Esophagus squamous epithelium (tissue), 5 donors: Measurements from ENCODE around the gene PLAC1. TPM values are rescaled to one million over a fixed set of nuclear protein-coding genes. Genes with fewer than 3 reads are reported as not detected.

ENCODE experiments used
- DNase-seq: peaks from one replicate; lab custom pipeline; 2025; lab: John Stamatoyannopoulos, UW
- H3K27ac ChIP-seq, 4 donors: fragments of 200-600 bp; sonication (generic); one replicate each; pipeline ENCODE4 v1.5.1; 2016 to 2019; ENCODE audit warnings: mild to moderate bottlenecking in 1 of 4
- H3K27me3 ChIP-seq, 4 donors: fragments of 200-600 bp; sonication (generic); 1 replicate in 3 of 4; 2 replicates in 1 of 4; pipeline versions ENCODE4 v1.5.1 to v1.6.0; 2017 to 2021; ENCODE audit warnings: antibody characterized with exemption in 1 of 4
- H3K36me3 ChIP-seq, 3 donors: fragments of 200-600 bp; sonication (generic); one replicate each; pipeline ENCODE4 v1.5.1; 2016 to 2019
- H3K4me1 ChIP-seq, 3 donors: fragments of 200-600 bp; sonication (generic); one replicate each; pipeline ENCODE4 v1.5.1; 2017 to 2019
- H3K4me3 ChIP-seq, 4 donors: fragments of 200-600 bp; sonication (generic); 1 replicate in 3 of 4; 2 replicates in 1 of 4; pipeline ENCODE4 v1.5.1; 2016 to 2019; ENCODE audit warnings: mild to moderate bottlenecking in 2 of 4, moderate library complexity in 1 of 4
- H3K9me3 ChIP-seq, 3 donors: fragments of 200-600 bp; sonication (generic); one replicate each; pipeline ENCODE4 v1.5.1; 2016 to 2019
- POLR2A ChIP-seq, 4 donors: fragments of 450-650 bp; IDR thresholded peaks; one replicate each; pipeline ENCODE4 v1.6.1; 2017; ENCODE audit warnings: antibody characterized with exemption in 4 of 4, mild to moderate bottlenecking in 4 of 4, moderate library complexity in 3 of 4
- WGBS, 2 donors: methylation state at CpG; one replicate each; pipeline ENCODE4 v1.1.5; 2018; 5-methylcytosine and 5-hydroxymethylcytosine counted together
- intact Hi-C: fragments of 100-400 bp; cut with DNase I; formaldehyde crosslinking; loops from one replicate; pipeline ENCODE4 v1.15.0; 2022
- total RNA-seq, 4 donors: library from RNA; depleted of rRNA; stranded (reverse); fragments of >200 nt; gene quantifications; one replicate each; pipeline ENCODE4 v1.1.0, GENCODE V29; 2016
- TF ChIP-seq, protein P1 (sequence below), 6 experiments: fragments of 450-650 bp in 4 of 6; fragments of 200-600 bp in 2 of 6; sonication (generic) in 2 of 6; IDR thresholded peaks; one replicate each; pipeline ENCODE4 v1.5.1; 2016 to 2019; ENCODE audit warnings: antibody characterized with exemption in 6 of 6, mild to moderate bottlenecking in 4 of 6, moderate library complexity in 4 of 6
- donor health status: DM: yes; HTN: yes; CAD: no.

Gene PLAC1
- total RNA-seq, 4 donors from 2014 or later = 0.38 TPM; not detected in 3

DNA sequence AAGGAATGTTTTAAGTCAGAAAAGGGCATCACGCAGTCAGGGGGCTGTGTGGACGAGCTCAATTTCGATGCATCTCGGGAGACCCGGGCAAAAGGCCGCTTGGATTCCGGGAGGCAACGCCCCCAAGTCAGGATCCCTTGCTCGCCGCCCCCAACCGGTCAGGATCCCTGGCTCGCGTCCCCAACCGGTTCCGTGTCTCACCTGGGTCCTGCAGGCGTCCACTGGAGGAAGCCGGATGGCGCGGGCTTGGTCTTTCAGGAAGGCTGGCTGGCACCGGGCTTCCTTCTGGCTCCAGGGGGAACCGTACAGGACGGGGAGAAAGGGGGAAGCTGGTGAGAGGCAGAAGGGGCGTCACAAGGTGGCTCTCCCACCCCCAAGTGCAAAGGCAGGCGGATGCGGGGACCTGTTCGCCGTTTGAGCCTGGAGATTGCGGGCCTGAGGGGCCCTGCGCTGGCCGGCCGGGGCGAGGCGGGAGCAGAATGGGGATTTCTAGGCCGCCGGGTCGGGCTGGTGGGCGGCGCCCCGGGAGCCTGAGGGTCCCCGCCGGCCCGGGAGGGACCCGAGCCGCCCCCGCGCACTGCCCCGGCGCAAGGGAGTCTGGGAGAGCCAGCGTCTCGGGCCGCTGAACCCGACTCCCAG is 113.6 kb downstream of the PLAC1 start:
- Histone ChIP-seq H3K27ac (no peak overlapping the region), H3K9me3 (no peaks in the 10 kb centered on the region), H3K36me3 (no peaks in the 10 kb centered on the region), H3K4me3 (peak overlapping the region in 1 of 4 donors; percentile 46), H3K4me1 (peaks cover 0 to 23% (median 0%) of the 10 kb centered on the region in 3 donors), H3K27me3 (peaks cover 0 to 69% (median 27%) of the 10 kb centered on the region in 4 donors)
- 19 to 60% methylated on average over 2 to 27 of the region's 52 CpGs for WGBS, 2 donors
- DNase-seq = no peak
- no peak for TF ChIP-seq POLR2A (IDR thresholded peaks at IDR 0.05)
- TF ChIP-seq, protein P1, sequence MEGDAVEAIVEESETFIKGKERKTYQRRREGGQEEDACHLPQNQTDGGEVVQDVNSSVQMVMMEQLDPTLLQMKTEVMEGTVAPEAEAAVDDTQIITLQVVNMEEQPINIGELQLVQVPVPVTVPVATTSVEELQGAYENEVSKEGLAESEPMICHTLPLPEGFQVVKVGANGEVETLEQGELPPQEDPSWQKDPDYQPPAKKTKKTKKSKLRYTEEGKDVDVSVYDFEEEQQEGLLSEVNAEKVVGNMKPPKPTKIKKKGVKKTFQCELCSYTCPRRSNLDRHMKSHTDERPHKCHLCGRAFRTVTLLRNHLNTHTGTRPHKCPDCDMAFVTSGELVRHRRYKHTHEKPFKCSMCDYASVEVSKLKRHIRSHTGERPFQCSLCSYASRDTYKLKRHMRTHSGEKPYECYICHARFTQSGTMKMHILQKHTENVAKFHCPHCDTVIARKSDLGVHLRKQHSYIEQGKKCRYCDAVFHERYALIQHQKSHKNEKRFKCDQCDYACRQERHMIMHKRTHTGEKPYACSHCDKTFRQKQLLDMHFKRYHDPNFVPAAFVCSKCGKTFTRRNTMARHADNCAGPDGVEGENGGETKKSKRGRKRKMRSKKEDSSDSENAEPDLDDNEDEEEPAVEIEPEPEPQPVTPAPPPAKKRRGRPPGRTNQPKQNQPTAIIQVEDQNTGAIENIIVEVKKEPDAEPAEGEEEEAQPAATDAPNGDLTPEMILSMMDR (IDR thresholded peaks at IDR 0.05) = no peak
- intact Hi-C loops = no loop called here

DNA sequence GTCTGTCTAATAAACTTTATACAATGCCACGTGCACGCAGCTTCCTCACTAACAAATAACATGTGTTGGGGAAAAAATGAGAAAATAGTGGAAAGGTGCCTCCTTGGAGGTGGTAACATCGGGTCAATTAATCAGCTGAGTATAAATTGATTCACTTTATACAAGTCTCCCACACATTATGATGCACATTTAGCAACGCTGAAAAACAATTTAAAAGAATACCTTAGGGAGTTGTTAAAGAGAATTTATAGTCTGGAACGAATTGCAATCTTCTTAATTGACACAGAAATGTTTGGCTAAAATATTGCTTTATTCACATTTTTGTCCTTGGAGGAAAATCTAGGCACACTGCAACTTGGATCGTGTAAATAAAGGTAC is 114.1 kb downstream of the PLAC1 start:
- Histone ChIP-seq H3K27ac (no peak overlapping the region), H3K9me3 (no peaks in the 10 kb centered on the region), H3K36me3 (no peaks in the 10 kb centered on the region), H3K27me3 (peaks cover 0 to 64% (median 27%) of the 10 kb centered on the region in 4 donors), H3K4me1 (peaks cover 0 to 18% (median 0%) of the 10 kb centered on the region in 3 donors), H3K4me3 (no peak overlapping the region)
- TF ChIP-seq, protein P1 (IDR thresholded peaks at IDR 0.05) = no peak
- TF ChIP-seq POLR2A (IDR thresholded peaks at IDR 0.05) = no peak
- intact Hi-C loops = no loop called here
- 50 to 60% methylated on average over 6 of the region's 6 CpGs for WGBS, 2 donors
- no peak for DNase-seq

DNA sequence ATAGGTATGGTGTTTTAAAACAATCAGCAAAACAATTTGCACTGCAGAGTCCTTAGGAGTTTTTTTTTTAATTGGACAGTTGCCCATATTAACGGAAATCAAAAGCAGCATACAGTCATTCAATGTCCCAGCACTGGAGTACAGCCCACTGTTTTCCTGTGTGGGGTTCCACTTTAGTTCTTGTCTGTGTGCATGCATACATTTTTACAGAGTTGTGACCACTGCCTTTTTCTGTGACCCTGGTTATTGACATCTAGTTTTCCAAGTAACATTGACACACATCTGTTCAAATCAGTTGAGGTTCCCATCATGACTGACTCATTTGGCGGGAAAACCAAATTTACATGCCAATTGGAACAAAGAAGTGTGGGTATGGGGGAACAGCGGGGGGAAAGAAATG is 115.0 kb downstream of the PLAC1 start:
- H3K36me3 ChIP-seq = no peaks in the 10 kb centered on the region
- peaks cover 0 to 55% (median 20%) of the 10 kb centered on the region in 4 donors for H3K27me3 ChIP-seq
- no peak for TF ChIP-seq POLR2A (IDR thresholded peaks at IDR 0.05)
- TF ChIP-seq, protein P1 (IDR thresholded peaks at IDR 0.05) = no peak
- DNase-seq = no peak
- no peaks in the 10 kb centered on the region for H3K9me3 ChIP-seq
- no peak overlapping the region for H3K4me3 ChIP-seq
- 38 to 54% methylated on average over 3 of the region's 3 CpGs for WGBS, 2 donors
- H3K4me1 ChIP-seq = peaks cover 0 to 9% (median 0%) of the 10 kb centered on the region in 3 donors
- H3K27ac ChIP-seq = no peak overlapping the region
- intact Hi-C loops = no loop called here

DNA sequence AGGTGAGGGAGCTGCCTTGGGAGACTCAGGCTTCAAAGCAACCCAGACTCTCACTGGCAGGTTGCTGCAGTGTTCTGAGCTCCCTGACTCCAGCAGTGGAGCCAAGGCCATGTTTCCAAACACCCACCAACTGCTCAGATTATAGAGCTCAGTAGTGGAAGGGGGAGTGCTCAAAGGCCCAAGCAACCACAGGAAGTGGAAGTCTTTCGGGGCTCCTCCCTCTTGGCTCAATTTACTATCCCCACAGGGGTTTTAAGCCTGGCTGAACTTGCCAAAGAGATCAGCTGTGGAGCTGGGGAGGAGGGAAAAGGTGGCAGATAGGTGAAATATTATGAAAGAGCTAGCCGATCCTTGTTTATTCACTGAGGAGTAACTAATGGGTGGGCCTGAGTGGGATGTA is 115.8 kb downstream of the PLAC1 start:
- Histone ChIP-seq H3K27ac (no peak overlapping the region), H3K9me3 (no peaks in the 10 kb centered on the region), H3K4me3 (no peak overlapping the region), H3K4me1 (peaks cover 0 to 7% (median 0%) of the 10 kb centered on the region in 3 donors), H3K27me3 (peaks cover 0 to 47% (median 16%) of the 10 kb centered on the region in 4 donors), H3K36me3 (no peaks in the 10 kb centered on the region)
- DNase-seq = no peak
- intact Hi-C loops = no loop called here
- WGBS, 2 donors = 7 to 45% methylated on average over 1 to 2 of the region's 2 CpGs
- no peak for TF ChIP-seq POLR2A (IDR thresholded peaks at IDR 0.05)
- TF ChIP-seq, protein P1 (IDR thresholded peaks at IDR 0.05) = no peak

DNA sequence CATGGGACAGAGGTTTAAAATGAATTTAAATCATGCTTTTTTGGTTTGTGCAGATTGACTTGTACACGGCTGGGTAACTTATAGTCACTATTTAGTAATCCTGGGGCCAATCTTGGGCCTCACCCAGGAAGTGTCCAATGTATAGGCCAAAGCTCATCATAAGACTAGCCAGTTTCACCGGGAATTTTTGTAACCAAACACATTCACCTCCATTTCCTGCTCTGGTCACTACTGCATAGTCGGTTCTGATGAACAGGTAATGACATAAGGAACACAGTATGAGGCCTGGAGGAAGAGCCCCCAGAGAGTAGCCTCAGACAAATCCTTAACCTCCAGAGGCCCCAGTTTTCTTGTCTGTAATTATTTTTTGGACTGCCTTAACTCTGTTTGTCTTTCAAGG is 116.4 kb downstream of the PLAC1 start:
- Histone ChIP-seq H3K4me3 (no peak overlapping the region), H3K27ac (no peak overlapping the region), H3K9me3 (no peaks in the 10 kb centered on the region), H3K36me3 (no peaks in the 10 kb centered on the region), H3K4me1 (peaks cover 0 to 7% (median 0%) of the 10 kb centered on the region in 3 donors), H3K27me3 (peaks cover 0 to 41% (median 13%) of the 10 kb centered on the region in 4 donors)
- DNase-seq = no peak
- intact Hi-C loops = no loop called here
- 58 to 82% methylated on average over 2 to 3 of the region's 3 CpGs for WGBS, 2 donors
- TF ChIP-seq POLR2A (IDR thresholded peaks at IDR 0.05) = no peak
- TF ChIP-seq, protein P1 (IDR thresholded peaks at IDR 0.05) = no peak
